ENCODE results near the gene LRP5.
"Not testable (repeated sequence)": the region's sequence is repeated elsewhere in the genome, so short reads cannot be mapped to it uniquely, and the experiment has no call there.

The LRP5 gene

GRCh38 chr11:68328374-68329091 lies 16.1 kb downstream of the LRP5 start:
- peak; percentile 58 for DNase-seq

- no peak for DNase-seq
Measured at GRCh38 chr11:68329536-68329935, 17.1 kb downstream of the LRP5 start.

GRCh38 chr11:68329978-68330699 lies 17.7 kb downstream of the LRP5 start:
- no peak for DNase-seq

GRCh38 chr11:68330700-68331337 lies 18.4 kb downstream of the LRP5 start:
- DNase-seq: no peak

GRCh38 chr11:68331338-68331947 lies 19.1 kb downstream of the LRP5 start:
- DNase-seq: peak; percentile 28

- no peak for DNase-seq
Measured at GRCh38 chr11:68332186-68332585, 19.8 kb downstream of the LRP5 start.

GRCh38 chr11:68333173-68333572 lies 20.8 kb downstream of the LRP5 start:
- DNase-seq: no peak

- no peak for DNase-seq
Measured at GRCh38 chr11:68334923-68335322, 22.5 kb downstream of the LRP5 start.

GRCh38 chr11:68335683-68336082 lies 23.3 kb downstream of the LRP5 start:
- no peak for DNase-seq

- DNase-seq: no peak
Measured at GRCh38 chr11:68336716-68337115, 24.3 kb downstream of the LRP5 start.

GRCh38 chr11:68337399-68337835 lies 25.0 kb downstream of the LRP5 start:
- no peak for DNase-seq

- no peak for DNase-seq
Measured at GRCh38 chr11:68338051-68338780, 25.8 kb downstream of the LRP5 start.

GRCh38 chr11:68340003-68340767 lies 27.8 kb downstream of the LRP5 start:
- DNase-seq: no peak

- no peak for DNase-seq
Measured at GRCh38 chr11:68340784-68341556, 28.6 kb downstream of the LRP5 start.

- DNase-seq: peak; percentile 38
Measured at GRCh38 chr11:68341557-68342458, 29.4 kb downstream of the LRP5 start.

GRCh38 chr11:68342459-68343158 lies 30.2 kb downstream of the LRP5 start:
- DNase-seq: peak; percentile 51

- no peak for DNase-seq
Measured at GRCh38 chr11:68343761-68344256, 31.4 kb downstream of the LRP5 start.

- DNase-seq: not testable (repeated sequence)
Measured at GRCh38 chr11:68344821-68345220, 32.4 kb downstream of the LRP5 start.

Data from right kidney (tissue), 1 donor.